Activated B cell treated with CpG ODN at 0.5 μM for 24 hours (primary cell): ENCODE results near the gene FARP2. TPM values are rescaled to one million over a fixed set of nuclear protein-coding genes. Genes with fewer than 3 reads are reported as not detected.
"Not testable (repeated sequence)": the region's sequence is repeated elsewhere in the genome, so short reads cannot be mapped to it uniquely, and the experiment has no call there.

ENCODE experiments used
- ATAC-seq: fragments of 200-7000 bp; cut with Tn5 transposase; one replicate; pipeline ENCODE4 v1.10.0; 2021; ENCODE audit warnings: low read depth, mild to moderate bottlenecking, moderate library complexity
- CTCF ChIA-PET: fragments of 350-600 bp; sonication (Branson Sonifier 250); formaldehyde crosslinking; loops from one replicate; lab custom pipeline; 2021; ENCODE audit warnings: antibody characterized with exemption; lab: Charles Lee
- POLR2A ChIA-PET: fragments of 350-600 bp; sonication (Branson Sonifier 250); formaldehyde crosslinking; loops from one replicate; lab custom pipeline; 2021; ENCODE audit warnings: antibody characterized with exemption; lab: Charles Lee
- DNase-seq: peaks from one replicate; pipeline ENCODE4 v3.0.0; 2022
- H3K27ac Mint-ChIP-seq: one replicate; pipeline ENCODE4 v1.8.0; 2020; ENCODE audit warnings: mixed read lengths
- H3K27me3 Mint-ChIP-seq: one replicate; pipeline ENCODE4 v1.8.0; 2021; ENCODE audit warnings: mixed read lengths
- H3K36me3 Mint-ChIP-seq: one replicate; pipeline ENCODE4 v1.8.0; 2021; ENCODE audit warnings: low read depth, mixed read lengths
- H3K4me1 Mint-ChIP-seq: one replicate; pipeline ENCODE4 v1.8.0; 2021; ENCODE audit warnings: mixed read lengths
- H3K4me3 Mint-ChIP-seq: one replicate; pipeline ENCODE4 v1.8.0; 2020; ENCODE audit warnings: mild to moderate bottlenecking, mixed read lengths
- H3K9me3 Mint-ChIP-seq: one replicate; pipeline ENCODE4 v1.8.0; 2020; ENCODE audit warnings: mixed read lengths
- intact Hi-C: fragments of 100-400 bp; cut with micrococcal nuclease; formaldehyde crosslinking; loops from one replicate; pipeline ENCODE4 v1.15.1; 2024
- total RNA-seq: library from RNA; stranded (reverse); gene quantifications from 2 replicates; pipeline ENCODE4 v1.2.3, GENCODE V29; 2022
- TF ChIP-seq, protein P1 (sequence below): fragments of 200-600 bp; IDR thresholded peaks from one replicate; pipeline ENCODE4 v1.8.0; 2022; ENCODE audit warnings: antibody characterized with exemption, mild to moderate bottlenecking

Gene FARP2
- total RNA-seq, 1 donor from 2014 or later = 91.2 TPM

DNA sequence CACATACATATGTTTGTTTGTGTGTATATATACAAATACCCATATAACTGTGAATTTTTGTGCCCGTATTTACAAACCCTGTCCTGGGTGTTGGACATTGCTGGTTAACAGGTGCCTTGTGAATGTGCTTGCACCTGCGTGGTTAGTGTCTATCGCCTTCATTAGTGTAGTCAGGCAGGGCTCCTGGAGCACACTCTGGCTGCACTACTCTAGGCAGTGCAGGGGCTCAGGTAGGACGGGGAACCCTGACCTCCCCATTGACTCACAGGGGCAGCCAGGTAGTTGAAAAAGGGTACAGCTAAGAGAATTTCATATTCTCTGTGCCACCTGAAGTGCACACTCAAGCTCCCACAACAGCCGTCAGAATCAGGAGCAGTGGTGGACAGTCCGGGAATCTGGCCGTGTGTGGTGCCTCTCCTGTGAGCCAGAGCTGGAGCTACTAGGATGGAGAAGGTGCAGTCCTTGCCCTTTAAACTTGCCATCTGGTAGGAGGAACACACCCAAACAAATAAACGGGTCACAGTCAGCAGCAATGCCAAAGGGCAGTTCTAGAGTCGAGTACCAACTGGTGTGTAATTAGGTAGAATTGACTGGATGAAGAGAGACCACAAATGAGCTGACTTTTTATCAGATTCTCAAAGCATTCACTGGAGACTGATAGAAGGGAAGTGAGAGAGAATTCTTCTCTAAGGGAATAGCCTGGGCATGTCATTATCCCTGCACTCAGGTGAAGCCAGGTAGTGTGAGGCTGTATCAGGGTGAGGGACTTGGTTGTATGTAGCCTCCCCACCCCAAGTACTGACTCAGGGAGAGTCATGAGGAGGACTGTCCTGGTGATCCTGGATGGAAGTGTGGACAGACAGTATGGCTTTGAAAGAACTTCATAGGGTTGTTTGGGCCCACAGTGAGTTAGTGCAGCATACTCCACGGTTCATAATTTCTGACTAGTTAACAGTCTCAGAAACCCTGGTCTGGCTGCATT, 44.1 kb downstream of the FARP2 start:
- H3K27me3 Mint-ChIP-seq = no peaks in the 10 kb centered on the region
- ATAC-seq = no peak
- no peak overlapping the region for H3K27ac Mint-ChIP-seq
- intact Hi-C loops = no loop called here
- no peaks in the 10 kb centered on the region for H3K9me3 Mint-ChIP-seq
- ChIA-PET CTCF (no interaction called here), POLR2A (interaction anchor here (0.6 kb wide), 1 partner anchor 238 kb away, joined by 3 read pairs; no protein-coding TSS in a partner anchor)
- H3K36me3 Mint-ChIP-seq = peaks cover 39% of the 10 kb centered on the region
- TF ChIP-seq, protein P1, sequence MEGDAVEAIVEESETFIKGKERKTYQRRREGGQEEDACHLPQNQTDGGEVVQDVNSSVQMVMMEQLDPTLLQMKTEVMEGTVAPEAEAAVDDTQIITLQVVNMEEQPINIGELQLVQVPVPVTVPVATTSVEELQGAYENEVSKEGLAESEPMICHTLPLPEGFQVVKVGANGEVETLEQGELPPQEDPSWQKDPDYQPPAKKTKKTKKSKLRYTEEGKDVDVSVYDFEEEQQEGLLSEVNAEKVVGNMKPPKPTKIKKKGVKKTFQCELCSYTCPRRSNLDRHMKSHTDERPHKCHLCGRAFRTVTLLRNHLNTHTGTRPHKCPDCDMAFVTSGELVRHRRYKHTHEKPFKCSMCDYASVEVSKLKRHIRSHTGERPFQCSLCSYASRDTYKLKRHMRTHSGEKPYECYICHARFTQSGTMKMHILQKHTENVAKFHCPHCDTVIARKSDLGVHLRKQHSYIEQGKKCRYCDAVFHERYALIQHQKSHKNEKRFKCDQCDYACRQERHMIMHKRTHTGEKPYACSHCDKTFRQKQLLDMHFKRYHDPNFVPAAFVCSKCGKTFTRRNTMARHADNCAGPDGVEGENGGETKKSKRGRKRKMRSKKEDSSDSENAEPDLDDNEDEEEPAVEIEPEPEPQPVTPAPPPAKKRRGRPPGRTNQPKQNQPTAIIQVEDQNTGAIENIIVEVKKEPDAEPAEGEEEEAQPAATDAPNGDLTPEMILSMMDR = no peak
- H3K4me1 Mint-ChIP-seq = peaks cover 2% of the 10 kb centered on the region
- no peak overlapping the region for H3K4me3 Mint-ChIP-seq
- no peak for DNase-seq

DNA sequence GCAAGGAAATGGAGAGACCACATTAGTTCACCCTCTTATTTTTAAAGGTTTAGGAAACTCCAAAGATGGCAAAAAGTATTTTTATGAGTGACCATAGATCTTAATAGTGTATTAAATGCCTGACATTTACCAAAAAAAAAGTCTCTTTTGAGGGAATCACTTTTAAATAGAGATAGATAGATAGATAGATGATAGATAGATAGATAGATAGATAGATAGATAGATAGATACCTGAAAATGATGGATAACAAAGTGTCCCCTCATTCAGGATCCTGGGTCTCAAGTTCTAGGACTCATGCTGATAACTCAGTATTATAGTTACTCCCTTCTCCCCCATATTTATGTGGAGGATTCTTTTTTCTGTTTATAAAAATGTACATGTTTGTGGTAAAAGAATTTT, 52.8 kb downstream of the FARP2 start:
- CTCF ChIA-PET = no interaction called here
- no peak overlapping the region for H3K4me3 Mint-ChIP-seq
- intact Hi-C loops = no loop called here
- no peaks in the 10 kb centered on the region for H3K4me1 Mint-ChIP-seq
- peaks cover 71% of the 10 kb centered on the region for H3K36me3 Mint-ChIP-seq
- POLR2A ChIA-PET = no interaction called here
- no peak overlapping the region for H3K27ac Mint-ChIP-seq
- H3K9me3 Mint-ChIP-seq = no peaks in the 10 kb centered on the region
- DNase-seq (no peak), ATAC-seq (no peak)
- no peaks in the 10 kb centered on the region for H3K27me3 Mint-ChIP-seq
- TF ChIP-seq, protein P1 = no peak

DNA sequence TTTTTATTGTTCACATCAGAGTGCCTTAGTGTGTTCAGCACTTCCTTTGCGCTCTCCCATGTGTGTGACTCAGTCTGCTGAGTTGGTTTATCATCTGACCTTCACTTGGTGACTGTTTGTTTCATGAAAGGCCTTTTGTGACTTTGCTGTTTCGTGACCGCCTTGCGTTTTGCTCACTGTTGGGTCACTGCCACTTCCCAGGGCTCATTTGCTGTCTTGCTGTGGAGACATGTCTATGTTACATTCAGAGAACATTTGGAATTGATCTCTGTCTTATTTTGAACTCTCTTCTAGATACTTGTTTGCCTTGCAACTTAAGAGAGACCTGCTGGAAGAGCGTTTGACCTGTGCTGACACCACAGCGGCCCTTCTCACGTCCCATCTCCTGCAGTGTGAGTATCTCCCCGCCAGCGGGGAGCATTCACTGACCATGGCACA, 54.7 kb downstream of the FARP2 start:
- no peaks in the 10 kb centered on the region for H3K27me3 Mint-ChIP-seq
- ATAC-seq (no peak), DNase-seq (no peak)
- TF ChIP-seq, protein P1 = no peak
- CTCF ChIA-PET = no interaction called here
- H3K4me1 Mint-ChIP-seq = no peaks in the 10 kb centered on the region
- no peaks in the 10 kb centered on the region for H3K9me3 Mint-ChIP-seq
- H3K4me3 Mint-ChIP-seq = no peak overlapping the region
- H3K27ac Mint-ChIP-seq = no peak overlapping the region
- POLR2A ChIA-PET = no interaction called here
- peaks cover 80% of the 10 kb centered on the region for H3K36me3 Mint-ChIP-seq
- intact Hi-C loops = no loop called here

DNA sequence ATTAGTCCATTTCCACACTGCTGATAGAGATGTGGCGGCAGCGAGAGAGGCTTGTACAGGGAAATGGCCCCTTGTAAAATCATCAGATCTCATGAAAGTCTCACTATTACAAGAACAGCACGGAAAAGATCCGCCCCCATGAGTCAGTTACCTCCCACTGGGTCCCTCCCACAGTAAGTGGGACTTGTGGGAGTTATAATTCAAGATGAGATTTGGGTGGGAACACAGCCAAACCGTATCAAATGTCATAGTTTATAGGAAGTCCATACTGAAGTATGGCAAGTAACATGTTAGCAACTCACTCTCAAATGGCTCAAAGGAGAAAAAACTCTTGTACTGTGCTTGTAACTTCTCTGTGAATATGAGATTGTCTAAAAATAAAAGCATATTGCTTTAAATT, 56.1 kb downstream of the FARP2 start:
- ChIA-PET POLR2A (no interaction called here), CTCF (no interaction called here)
- TF ChIP-seq, protein P1 = no peak
- H3K4me3 Mint-ChIP-seq = no peak overlapping the region
- no peaks in the 10 kb centered on the region for H3K27me3 Mint-ChIP-seq
- DNase-seq (no peak), ATAC-seq (no peak)
- intact Hi-C loops = no loop called here
- H3K9me3 Mint-ChIP-seq = no peaks in the 10 kb centered on the region
- H3K27ac Mint-ChIP-seq = no peak overlapping the region
- no peaks in the 10 kb centered on the region for H3K4me1 Mint-ChIP-seq
- peaks cover 89% of the 10 kb centered on the region for H3K36me3 Mint-ChIP-seq

DNA sequence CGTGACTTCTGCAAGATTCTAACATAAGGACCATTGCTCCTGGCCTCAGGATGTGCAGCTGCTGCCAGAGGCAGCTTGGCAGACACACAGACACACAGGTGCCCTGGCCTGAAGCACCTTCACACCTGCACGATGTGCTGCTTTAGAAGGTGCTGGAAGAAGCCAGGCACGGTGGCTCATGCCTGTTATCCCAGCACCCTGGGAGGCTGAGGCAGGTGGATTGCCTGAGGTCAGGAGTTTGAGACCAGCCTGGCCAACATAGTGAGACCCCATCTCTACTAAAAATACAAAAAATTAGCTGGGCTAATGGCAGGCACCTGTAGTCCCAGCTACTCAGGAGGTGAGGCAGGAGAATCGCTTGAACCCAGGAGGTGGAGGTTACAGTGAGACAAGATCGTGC, 57.4 kb downstream of the FARP2 start:
- H3K9me3 Mint-ChIP-seq, CTCF ChIA-PET, H3K27ac Mint-ChIP-seq, intact Hi-C loops, H3K4me3 Mint-ChIP-seq, DNase-seq, ATAC-seq, H3K27me3 Mint-ChIP-seq, POLR2A ChIA-PET, H3K4me1 Mint-ChIP-seq: not testable (repeated sequence)
- peaks cover 88% of the 10 kb centered on the region for H3K36me3 Mint-ChIP-seq
